Subcutaneous adipose tissue (tissue), 4 donors: Measurements from ENCODE around the gene UBAP2L. TPM values are rescaled to one million over a fixed set of nuclear protein-coding genes. Genes with fewer than 3 reads are reported as not detected.

Experiments
- total RNA-seq, 4 donors: library from RNA; depleted of rRNA; stranded (reverse); fragments of >200 nt; gene quantifications; one replicate each; pipeline ENCODE4 v1.1.0, GENCODE V29; 2016
- TF ChIP-seq, protein P1 (sequence below): fragments of 450-650 bp; IDR thresholded peaks from one replicate; pipeline ENCODE4 v1.5.1; 2016; ENCODE audit warnings: low read depth, mild to moderate bottlenecking, control low read depth, antibody characterized with exemption, moderate library complexity

Gene UBAP2L
- total RNA-seq, 4 donors from 2014 or later: 58.8 to 75.7 (median 64.7) TPM

GRCh38 chr1:154207262-154207661 is 13.5 kb upstream of the UBAP2L start:
- TF ChIP-seq, protein P1, sequence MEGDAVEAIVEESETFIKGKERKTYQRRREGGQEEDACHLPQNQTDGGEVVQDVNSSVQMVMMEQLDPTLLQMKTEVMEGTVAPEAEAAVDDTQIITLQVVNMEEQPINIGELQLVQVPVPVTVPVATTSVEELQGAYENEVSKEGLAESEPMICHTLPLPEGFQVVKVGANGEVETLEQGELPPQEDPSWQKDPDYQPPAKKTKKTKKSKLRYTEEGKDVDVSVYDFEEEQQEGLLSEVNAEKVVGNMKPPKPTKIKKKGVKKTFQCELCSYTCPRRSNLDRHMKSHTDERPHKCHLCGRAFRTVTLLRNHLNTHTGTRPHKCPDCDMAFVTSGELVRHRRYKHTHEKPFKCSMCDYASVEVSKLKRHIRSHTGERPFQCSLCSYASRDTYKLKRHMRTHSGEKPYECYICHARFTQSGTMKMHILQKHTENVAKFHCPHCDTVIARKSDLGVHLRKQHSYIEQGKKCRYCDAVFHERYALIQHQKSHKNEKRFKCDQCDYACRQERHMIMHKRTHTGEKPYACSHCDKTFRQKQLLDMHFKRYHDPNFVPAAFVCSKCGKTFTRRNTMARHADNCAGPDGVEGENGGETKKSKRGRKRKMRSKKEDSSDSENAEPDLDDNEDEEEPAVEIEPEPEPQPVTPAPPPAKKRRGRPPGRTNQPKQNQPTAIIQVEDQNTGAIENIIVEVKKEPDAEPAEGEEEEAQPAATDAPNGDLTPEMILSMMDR: no peak

GRCh38 chr1:154208677-154209388 is 11.9 kb upstream of the UBAP2L start:
- TF ChIP-seq, protein P1: no peak

DNA sequence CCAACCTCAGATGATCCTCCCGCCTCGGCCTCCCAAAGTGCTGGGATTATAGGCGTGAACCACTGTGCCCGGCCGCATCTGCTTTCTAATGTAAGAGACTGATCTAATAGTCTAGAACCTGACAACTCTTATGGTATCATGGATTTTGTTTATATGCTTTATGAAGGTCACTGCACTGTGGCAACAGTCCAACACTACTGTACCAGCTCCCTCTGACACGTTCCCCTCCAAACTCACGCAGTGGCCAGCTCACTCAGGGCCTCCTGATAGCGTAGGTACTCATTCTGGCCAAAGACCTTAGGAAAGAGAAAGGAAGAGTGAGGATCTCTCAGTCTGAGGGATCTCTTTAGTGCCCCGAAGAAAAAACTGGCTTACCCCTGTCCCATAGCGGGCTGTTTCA is 8.7 kb upstream of the UBAP2L start:
- TF ChIP-seq, protein P1: no peak

- TF ChIP-seq, protein P1: no peak
These were observed 7.5 kb upstream of the UBAP2L start for GRCh38 chr1:154213274-154213673.

DNA sequence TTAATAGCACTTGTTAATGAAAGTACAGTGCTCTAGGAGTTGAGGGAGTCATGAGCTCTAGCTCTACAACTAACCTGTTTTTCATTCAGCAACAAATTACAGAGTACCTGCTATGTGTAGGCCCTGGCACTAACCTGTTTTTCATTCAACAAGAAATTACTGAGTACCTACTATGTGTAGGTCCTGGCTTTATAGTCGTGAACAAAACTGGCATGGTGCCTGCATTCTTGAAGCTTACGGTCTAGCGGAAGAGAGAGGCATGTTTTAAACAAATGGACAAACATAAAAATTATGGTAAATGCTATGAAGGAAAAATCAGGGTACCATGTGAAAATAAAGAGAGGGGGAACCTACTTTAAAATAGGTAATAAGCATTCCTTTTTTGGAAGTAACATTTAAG is 2.2 kb upstream of the UBAP2L start:
- TF ChIP-seq, protein P1: no peak

DNA sequence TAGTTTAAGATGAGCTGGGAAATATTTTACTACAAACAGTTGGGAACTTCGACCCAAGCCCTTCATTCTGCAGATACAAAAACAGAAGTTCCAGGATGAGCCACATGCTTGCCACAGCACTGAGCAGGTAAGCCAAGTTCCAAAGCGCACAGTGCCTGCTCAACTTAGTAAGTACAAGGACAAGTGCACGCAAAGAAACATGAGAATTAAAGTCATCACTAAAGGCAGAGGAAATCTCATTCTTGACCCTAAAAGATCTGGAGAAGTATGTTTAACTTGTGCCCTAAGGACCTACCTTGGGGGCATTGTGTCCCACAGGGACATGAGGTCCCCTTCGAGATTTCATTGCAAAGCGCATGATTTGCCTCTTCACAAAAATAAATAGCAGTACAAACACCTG is 1.2 kb upstream of the UBAP2L start:
- TF ChIP-seq, protein P1: no peak

GRCh38 chr1:154220970-154221277 is 169 bp downstream of the UBAP2L start:
- TF ChIP-seq, protein P1: no peak
